ENCODE results near the gene CRX. TPM values are rescaled to one million over a fixed set of nuclear protein-coding genes. Genes with fewer than 3 reads are reported as not detected.

The CRX gene
- total RNA-seq, 1 experiment from 2014 or later, result 0.13 TPM

- H3K27me3 ChIP-seq (ENCODE audit: insufficient read depth, low read length), result no peaks in the 10 kb centered on the region
- H2BK12ac ChIP-seq (ENCODE audit: insufficient read length, low read depth, low read length), result no peak overlapping the region
- H4K5ac ChIP-seq (ENCODE audit: insufficient read length, low read depth, low read length), result no peak overlapping the region
- H3K23ac ChIP-seq (ENCODE audit: insufficient read length, low read depth, low read length), result no peak overlapping the region
- no peaks in the 10 kb centered on the region for H3K4me1 ChIP-seq (ENCODE audit: insufficient read depth, low read length)
- Mint-ChIP-seq H3K4me1 (peaks cover 10 to 14% of the 10 kb centered on the region in 2 experiments), H3K4me3 (no peak overlapping the region; a peak in 1 of 5 replicates), H3K9me3 (peaks cover 7 to 11% of the 10 kb centered on the region in 2 experiments), H3K36me3 (ENCODE audit: insufficient read depth in 1 of 3, low read depth in 3 of 3) (peaks cover 0 to 5% (median 3%) of the 10 kb centered on the region in 3 experiments; a peak in 2 of 7 replicates), H3K27ac (no peak overlapping the region), H3K27me3 (ENCODE audit: low read depth) (peaks cover 2% of the 10 kb centered on the region; the same call in 1 of the 2 replicates)
- H3K79me1 ChIP-seq (ENCODE audit: insufficient read depth, low read depth, low read length, poor library complexity, severe bottlenecking), result no peaks in the 10 kb centered on the region
- H3K18ac ChIP-seq (ENCODE audit: insufficient read length, low read depth, low read length), result no peak overlapping the region
- no peaks in the 10 kb centered on the region for H3K79me2 ChIP-seq (ENCODE audit: insufficient read depth, low read length)
- H4K8ac ChIP-seq (replicated peaks; ENCODE audit: insufficient read length, low read depth, low read length), result no peak overlapping the region
- no peak overlapping the region for H3K4me2 ChIP-seq (ENCODE audit: insufficient read depth, insufficient read length, low read length)
- H3K4ac ChIP-seq (ENCODE audit: low read depth, low read length), result no peak overlapping the region
- no peak overlapping the region for H3T11ph ChIP-seq (ENCODE audit: low read length)
- no peak overlapping the region for H2BK5ac ChIP-seq (ENCODE audit: insufficient read length, low read length)
- H2BK20ac ChIP-seq (ENCODE audit: low read depth, low read length, poor library complexity, severe bottlenecking), result no peak overlapping the region
- no peak overlapping the region for H2BK120ac ChIP-seq (ENCODE audit: low read depth, low read length, poor library complexity, severe bottlenecking)
- H4K91ac ChIP-seq (ENCODE audit: insufficient read length, low read depth, low read length), result no peak overlapping the region
- H2BK15ac ChIP-seq (ENCODE audit: low read depth, low read length), result no peak overlapping the region
- H3K56ac ChIP-seq (ENCODE audit: insufficient read length, low read depth, low read length), result no peak overlapping the region
- WGBS (ENCODE audit: extremely low coverage, insufficient read length, low lambda C conversion rate), result no CpG with 5 or more reads among the region's 18 CpGs
- no peaks in the 10 kb centered on the region for H4K20me1 ChIP-seq (ENCODE audit: control insufficient read depth, insufficient read depth, insufficient read length)
- no peaks in the 10 kb centered on the region for H3K9me3 ChIP-seq (ENCODE audit: control insufficient read depth, low read depth, low read length)
- no peak overlapping the region for H2AFZ ChIP-seq (ENCODE audit: low read length)
- no peaks in the 10 kb centered on the region for H3K23me2 ChIP-seq (ENCODE audit: insufficient read length, low read depth, low read length, poor library complexity, severe bottlenecking)
- H2AK5ac ChIP-seq (ENCODE audit: insufficient read length, low read length), result no peak overlapping the region
- no peak overlapping the region for H3K14ac ChIP-seq (ENCODE audit: insufficient read depth, low read length)
- no peak overlapping the region for H3K9ac ChIP-seq (ENCODE audit: extremely low read depth, insufficient read length, low read length)
- no peak overlapping the region for H3K27ac ChIP-seq (ENCODE audit: insufficient read length, low read depth, low read length)
- DNase-seq, result peak; percentile 65
- peak; percentile 69 for TF ChIP-seq CTCF (conservative IDR thresholded peaks at IDR 0.05)
Observed at GRCh38 chr19:47794526-47794925, 27.2 kb upstream of the CRX start.
